Activated T-helper 1 cell treated with anti-CD3 and anti-CD28 coated beads, Interleukin-12 subunit alpha, Interleukin-12 subunit beta, Interleukin-2, Interleukin-4 antibody, amounts not matched to agents 30 ng/mL and 10 ng/mL and 1 ng/mL, durations not matched to agents 14 hours and 24 hours and 36 hours (primary cell): ENCODE results near the gene COMMD6. TPM values are rescaled to one million over a fixed set of nuclear protein-coding genes. Genes with fewer than 3 reads are reported as not detected.

Experiments
- total RNA-seq: library from RNA; stranded (reverse); gene quantifications from 2 replicates; pipeline ENCODE4 v1.2.3, GENCODE V29; 2022

The COMMD6 gene
- total RNA-seq, 1 donor from 2014 or later: 88.7 TPM

Other genes starting within 250 kb of the COMMD6 start
- 66.6 and 73.5 TPM in 2 replicates for gene TBC1D4, start 55.7 kb downstream of the COMMD6 start, total RNA-seq
- gene UCHL3, start 11.9 kb upstream of the COMMD6 start, total RNA-seq: 38.9 and 46.6 TPM in 2 replicates
- 2.9 and 3.2 TPM in 2 replicates for gene LMO7, start 98.5 kb upstream of the COMMD6 start, total RNA-seq